K562 (cell line): ENCODE data around the gene NDFIP2. TPM values are rescaled to one million over a fixed set of nuclear protein-coding genes. Genes with fewer than 3 reads are reported as not detected.
A peak's percentile ranks its signal among the peaks of the same experiment; 100 is the strongest.

Experiments used
- ATAC-seq: fragments of 200-7000 bp; cut with Tn5 transposase; 3 replicates; pipeline ENCODE4 v1.9.1; 2020; ENCODE audit warnings: moderate library complexity
- BruUV-seq: library from RNA; stranded (reverse); fragments of 400-500 nt; replicated peaks from 2 replicates; lab custom pipeline; 2021; lab: Mats Ljungman, UMichigan
- CTCF ChIA-PET: fragments of 300-600 bp; formaldehyde crosslinking; extraction: SDS; loops from one replicate; lab custom pipeline; 2021; ENCODE audit warnings: low intra/inter-chr PET ratio; lab: Yijun Ruan, JAX
- POLR2A ChIA-PET: fragments of 300-600, 350-650 bp; sonication (Branson Sonifier 250); formaldehyde crosslinking; extraction: SDS; loops from one replicate; lab custom pipeline; 2021; ENCODE audit warnings: antibody characterized with exemption, inconsistent platforms; lab: Yijun Ruan, JAX
- DNase-seq, 4 experiments: peaks; one replicate each; pipeline versions ENCODE4 v3.0.0 to v3.0.0-alpha.2; 2011 to 2018; ENCODE audit warnings: low spot score in 3 of 4, mixed read lengths in 3 of 4; ENCODE audit errors: extremely low read depth in 1 of 4
- FAIRE-seq: peaks from 2 replicates; lab custom pipeline; 2011; peaks lifted over from hg19 to GRCh38; lab: Jason Lieb, UNC
- H2AFZ ChIP-seq: 2 replicates; pipeline ENCODE4 v1.6.0; 2011; ENCODE audit warnings: low read depth, low read length, control low read depth, inconsistent platforms
- H3K27ac ChIP-seq: fragments of 200-600 bp; 3 replicates; pipeline ENCODE4 v1.8.0; 2011; ENCODE audit warnings: low read depth, mild to moderate bottlenecking, control low read depth, inconsistent platforms, low read length, moderate library complexity, mixed read lengths; ENCODE audit errors: extremely low read depth
- H3K27me3 ChIP-seq, 2 experiments: fragments of 300-600 bp in 1 of 2; 2 replicates in 1 of 2; 3 replicates in 1 of 2; pipeline versions ENCODE4 v1.6.0 to v1.8.0; 2011; ENCODE audit warnings: inconsistent platforms in 2 of 2, low read length in 2 of 2, mild to moderate bottlenecking in 1 of 2, mixed read lengths in 1 of 2, moderate library complexity in 1 of 2; ENCODE audit not compliant: control insufficient read depth in 2 of 2, insufficient read depth in 2 of 2
- H3K36me3 ChIP-seq: fragments of 300-600 bp; 3 replicates; pipeline ENCODE4 v1.8.0; 2011; ENCODE audit warnings: mild to moderate bottlenecking, low read length, inconsistent platforms; ENCODE audit not compliant: control insufficient read depth, insufficient read depth
- H3K4me1 ChIP-seq, 2 experiments: fragments of 200-600 bp in 1 of 2; replicated peaks in 1 of 2; 2 replicates in 1 of 2; 3 replicates in 1 of 2; pipeline versions ENCODE4 v1.5.1 to v1.8.0; 2011; ENCODE audit warnings: inconsistent platforms in 2 of 2, low read length in 2 of 2, mild to moderate bottlenecking in 1 of 2, mixed read lengths in 1 of 2, moderate library complexity in 1 of 2; ENCODE audit not compliant: control insufficient read depth in 2 of 2, insufficient read depth in 2 of 2
- H3K4me2 ChIP-seq: 2 replicates; pipeline ENCODE4 v1.6.1; 2011; ENCODE audit warnings: low read length, control low read depth, inconsistent platforms, mixed read lengths; ENCODE audit not compliant: insufficient read depth
- H3K4me3 ChIP-seq: fragments of 200-600 bp; sonication (generic), shearing (Covaris generic); 2 replicates; pipeline ENCODE4 v1.5.1; 2016; ENCODE audit warnings: control low read depth, inconsistent platforms
- H3K79me2 ChIP-seq: fragments of 200-600 bp; 3 replicates; pipeline ENCODE4 v1.8.0; 2011; ENCODE audit warnings: low read length, inconsistent platforms; ENCODE audit not compliant: control insufficient read depth, insufficient read depth
- H3K9ac ChIP-seq, 2 experiments: 2 replicates each; pipeline versions ENCODE4 v1.6.0 to v1.6.1; 2011; ENCODE audit warnings: low read depth in 2 of 2, low read length in 2 of 2, control low read depth in 1 of 2, inconsistent platforms in 1 of 2, mild to moderate bottlenecking in 1 of 2, mixed read lengths in 1 of 2; ENCODE audit not compliant: insufficient read depth in 1 of 2
- H3K9me1 ChIP-seq: one replicate; pipeline ENCODE4 v1.6.0; 2011; ENCODE audit warnings: inconsistent platforms, mild to moderate bottlenecking, low read length, moderate library complexity; ENCODE audit not compliant: control insufficient read depth, insufficient read depth
- H3K9me3 ChIP-seq: replicated peaks from 2 replicates; pipeline ENCODE4 v1.5.1; 2011; ENCODE audit warnings: low read depth, low read length, inconsistent platforms; ENCODE audit not compliant: control insufficient read depth, insufficient read depth
- H4K20me1 ChIP-seq: replicated peaks from 2 replicates; pipeline ENCODE4 v1.6.1; 2011; ENCODE audit warnings: low read length, inconsistent platforms, mixed read lengths; ENCODE audit not compliant: control insufficient read depth, insufficient read depth
- ARHGAP35 ChIP-seq: fragments of 450-650 bp; IDR thresholded peaks from 2 replicates; pipeline ENCODE4 v1.6.1; 2018; ENCODE audit not compliant: partially characterized antibody
- C11orf30 ChIP-seq: fragments of 450-650 bp; IDR thresholded peaks from 2 replicates; pipeline ENCODE4 v1.6.1; 2016; ENCODE audit warnings: low read depth, mild to moderate bottlenecking
- CHD4 ChIP-seq: fragments of 200-600 bp; sonication (generic); IDR thresholded peaks from 3 replicates; pipeline ENCODE4 v1.6.1; 2012; ENCODE audit warnings: low read depth, mild to moderate bottlenecking, mixed read lengths, low read length, inconsistent platforms; ENCODE audit not compliant: insufficient read depth, insufficient replicate concordance, poor library complexity, severe bottlenecking
- FOXK1 ChIP-seq: sonication (generic); formaldehyde crosslinking; IDR thresholded peaks from 2 replicates; pipeline ENCODE4 v1.8.0; 2022; ENCODE audit warnings: missing genetic modification reagents, mild to moderate bottlenecking, borderline replicate concordance
- GABPB2 ChIP-seq: fragments of 250-450 bp; sonication (Bioruptor Pico); conservative IDR thresholded peaks from 2 replicates; pipeline ENCODE4 v1.5.1; 2021; ENCODE audit warnings: mild to moderate bottlenecking
- KLF10 ChIP-seq: fragments of 250-450 bp; sonication (Bioruptor Pico); IDR thresholded peaks from 2 replicates; pipeline ENCODE4 v1.6.1; 2021; ENCODE audit warnings: matching md5 sums
- MAFF ChIP-seq: IDR thresholded peaks from 2 replicates; pipeline ENCODE4 v1.6.1; 2012; ENCODE audit warnings: low read length, improper control_type of control experiment
- MAFG ChIP-seq: fragments of 450-650 bp; conservative IDR thresholded peaks from 2 replicates; pipeline ENCODE4 v1.6.1; 2016; ENCODE audit warnings: missing genetic modification characterization, missing compliant biosample characterization
- MAFK ChIP-seq: IDR thresholded peaks from 2 replicates; pipeline ENCODE4 v1.6.1; 2011; ENCODE audit warnings: low read length, improper control_type of control experiment
- STAT6 ChIP-seq: sonication (generic); formaldehyde crosslinking; IDR thresholded peaks from 2 replicates; pipeline ENCODE4 v1.8.1; 2023; ENCODE audit warnings: mild to moderate bottlenecking, missing genetic modification reagents
- ZBTB12 ChIP-seq: fragments of 250-450 bp; sonication (Bioruptor Pico); IDR thresholded peaks from 2 replicates; pipeline ENCODE4 v1.4.0; 2020
- ZBTB43 ChIP-seq: sonication (generic); formaldehyde crosslinking; IDR thresholded peaks from 2 replicates; pipeline ENCODE4 v1.8.0; 2023; ENCODE audit warnings: mild to moderate bottlenecking, missing genetic modification reagents
- ZNF316 ChIP-seq: fragments of 450-650 bp; IDR thresholded peaks from 2 replicates; pipeline ENCODE4 v1.6.1; 2016
- WGBS: fragments of 100-300 bp; shearing (Covaris generic); methylation state at CpG from one replicate; pipeline ENCODE4 v1.1.6; 2016; ENCODE audit warnings: low coverage, mixed read lengths; ENCODE audit not compliant: insufficient coverage; ENCODE audit errors: missing lambda C conversion rate; 5-methylcytosine and 5-hydroxymethylcytosine counted together
- in situ Hi-C: fragments of 300-500 bp; cut with MboI; formaldehyde crosslinking; loops from 4 replicates; pipeline ENCODE4 v1.15.0; 2018; ENCODE audit warnings: inconsistent platforms, mixed read lengths
- intact Hi-C: fragments of 100-400 bp; cut with micrococcal nuclease; formaldehyde crosslinking; loops from 2 replicates; pipeline ENCODE4 v1.14.2; 2022
- polyA plus RNA-seq, 8 experiments: library from polyadenylated mRNA; depleted of rRNA in 4 of 8; stranded (reverse) in 5 of 8; unstranded in 3 of 8; fragments of >200 nt; fragmentation: Nextera tagmentation in 2 of 8; fragmentation: Illumina TruSeq in 1 of 8; extraction: Ambion mirVana in 2 of 8; extraction: Trizol in 1 of 8; gene quantifications; 2 replicates each; pipeline versions ENCODE4 v1.2.1 to v1.2.3, GENCODE V29; 2011 to 2014; ENCODE audit warnings: inconsistent platforms in 1 of 8, missing spikeins in 1 of 8
- total RNA-seq, 7 experiments: library from RNA; depleted of rRNA in 6 of 7; stranded (reverse); fragments of >200 nt in 6 of 7; fragmentation: Illumina TruSeq in 2 of 7; extraction: Trizol in 2 of 7; gene quantifications; 2 replicates each; pipeline versions ENCODE4 v1.2.1 to v1.2.3, GENCODE V29; 2011 to 2021; ENCODE audit warnings: low replicate concordance in 1 of 7

Gene NDFIP2
- total and polyA plus RNA-seq, 9 of the 15 experiments (the other 6 are each of a cell fraction or from before 2014, with no cell fraction given) = 13.4 to 54.4 (median 27.8) TPM

GRCh38 chr13:79482281-79482970 is 1.5 kb downstream of the NDFIP2 start (continued):
- TF ChIP-seq ZBTB43 (no peak), FOXK1 (CRISPR knock-in tag) (no peak), STAT6 (CRISPR knock-in tag) (no peak)

- Histone ChIP-seq H3K9me3 (no peaks in the 10 kb centered on the region), H3K36me3 (peaks cover 10% of the 10 kb centered on the region; the same call in 1 of the 3 replicates), H3K4me1 (peaks cover 12 to 23% of the 10 kb centered on the region in 2 experiments; a peak in 3 of 5 replicates), H3K9ac (no peak overlapping the region), H3K9me1 (peaks cover 4% of the 10 kb centered on the region), H3K79me2 (peaks cover 67% of the 10 kb centered on the region), H2AFZ (no peak overlapping the region), H3K4me3 (no peak overlapping the region), H4K20me1 (no peaks in the 10 kb centered on the region), H3K4me2 (peak overlapping the region; percentile 32; the same call in 1 of the 2 replicates), H3K27me3 (no peaks in the 10 kb centered on the region), H3K27ac (no peak overlapping the region)
- in situ Hi-C loops (no loop called here), intact Hi-C loops (loop anchor here (5.0 kb wide), 2 partner anchors 44 to 56 kb away; no protein-coding TSS in a partner anchor)
- no peak for ATAC-seq
- peak; percentile 15 for FAIRE-seq
- TF ChIP-seq MAFG (tag) = peak; percentile 71; the same call in 1 of the 2 replicates
- TF ChIP-seq C11orf30 = peak; percentile 87
- TF ChIP-seq CHD4 = no peak
- no peak for TF ChIP-seq GABPB2
- peak; percentile 58 for TF ChIP-seq MAFK
- no peak for TF ChIP-seq KLF10 (CRISPR knock-in tag)
- TF ChIP-seq ARHGAP35 = no peak
- TF ChIP-seq ZBTB12 (CRISPR knock-in tag) = no peak
- TF ChIP-seq MAFF = peak; percentile 77
- TF ChIP-seq ZNF316 = peak; percentile 90
- ChIA-PET CTCF (no interaction called here), POLR2A (interaction anchor here (0.7 kb wide), 1 partner anchor 11 kb away, joined by 3 read pairs; no protein-coding TSS in a partner anchor)
- no peak for DNase-seq
- 36% methylated on average over 4 of the region's 4 CpGs for WGBS
- BruUV-seq = no TSS peak
Measured at GRCh38 chr13:79483086-79483706, 2.2 kb downstream of the NDFIP2 start.
